ENCODE data around the gene SNX13.

SNX13 gene

DNA sequence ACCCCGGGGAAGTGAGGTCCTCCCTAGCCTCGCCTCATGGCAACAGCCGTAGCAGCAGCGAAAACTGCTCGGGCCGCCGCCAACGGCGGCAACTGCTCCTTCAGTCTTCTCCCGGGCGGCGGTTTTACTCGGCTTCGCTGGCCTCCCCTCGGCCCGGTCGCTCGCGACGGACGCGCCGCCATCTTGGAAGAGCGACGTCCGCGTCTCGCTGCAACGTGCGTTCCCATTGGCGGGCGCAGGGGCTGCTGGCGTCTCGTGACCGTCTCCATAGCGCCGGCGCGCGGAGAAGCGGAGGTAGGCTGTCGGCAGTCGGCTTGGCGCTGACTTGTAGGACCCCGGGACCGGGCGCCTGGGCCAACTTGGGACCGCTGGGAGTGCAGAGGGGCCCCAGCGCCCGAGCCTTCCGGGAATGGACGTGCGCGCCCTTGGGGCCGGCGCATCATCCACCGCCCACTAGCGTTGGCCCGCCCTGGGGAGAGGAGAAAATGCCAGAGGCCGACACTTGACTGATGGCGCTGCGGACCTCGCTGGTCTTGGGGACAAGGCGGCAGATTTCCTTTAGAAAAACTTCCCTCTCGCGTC is at the start of gene SNX13:
TSS of gene SNX13 (minus strand) at position 193 of the 582 bp plus-strand sequence. CDS start 199 bp downstream, outside the sequence.
- no peak for TF ChIP-seq CTCF (IDR thresholded peaks at IDR 0.05; ENCODE audit: insufficient read depth, low read depth, low read length, missing control alignments)
- peak within 1 kb of the TSS; percentile 91 for H3K4me3 ChIP-seq (ENCODE audit: low read depth, low read length)
- peak; percentile 95 for DNase-seq (ENCODE audit: low read depth)

- no peak for TF ChIP-seq CTCF (IDR thresholded peaks at IDR 0.05; ENCODE audit: insufficient read depth, low read depth, low read length, missing control alignments)
- H3K4me3 ChIP-seq (ENCODE audit: low read depth, low read length): no peak overlapping the region
- DNase-seq (ENCODE audit: low read depth): no peak
Measured at GRCh38 chr7:17989546-17989945, 49.3 kb upstream of the SNX13 start.

GRCh38 chr7:17988858-17989257 is 48.6 kb upstream of the SNX13 start:
- no peak for TF ChIP-seq CTCF (IDR thresholded peaks at IDR 0.05; ENCODE audit: insufficient read depth, low read depth, low read length, missing control alignments)
- DNase-seq (ENCODE audit: low read depth): no peak
- H3K4me3 ChIP-seq (ENCODE audit: low read depth, low read length): no peak overlapping the region

DNA sequence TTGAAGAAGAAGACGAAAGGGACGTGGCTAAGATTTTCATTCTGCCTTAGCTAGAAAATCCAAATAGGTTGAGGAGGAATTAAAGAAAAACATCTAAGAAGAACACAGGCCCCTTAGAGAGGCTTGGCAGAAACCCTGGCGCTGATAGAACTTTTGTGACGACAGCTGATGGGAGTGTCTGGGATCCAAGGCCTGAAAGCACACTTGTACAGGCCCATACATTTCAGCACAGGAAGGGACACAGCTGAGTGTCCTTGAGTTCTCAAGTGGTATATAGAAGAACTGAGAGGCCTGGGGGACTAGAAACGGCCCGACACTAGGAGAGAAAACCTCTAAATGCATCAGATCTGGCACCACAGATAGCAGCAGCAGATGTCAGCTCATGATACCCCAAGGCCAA is 47.8 kb upstream of the SNX13 start:
- no peak for DNase-seq (ENCODE audit: low read depth)
- H3K4me3 ChIP-seq (ENCODE audit: low read depth, low read length): no peak overlapping the region
- TF ChIP-seq CTCF (IDR thresholded peaks at IDR 0.05; ENCODE audit: insufficient read depth, low read depth, low read length, missing control alignments): no peak

DNA sequence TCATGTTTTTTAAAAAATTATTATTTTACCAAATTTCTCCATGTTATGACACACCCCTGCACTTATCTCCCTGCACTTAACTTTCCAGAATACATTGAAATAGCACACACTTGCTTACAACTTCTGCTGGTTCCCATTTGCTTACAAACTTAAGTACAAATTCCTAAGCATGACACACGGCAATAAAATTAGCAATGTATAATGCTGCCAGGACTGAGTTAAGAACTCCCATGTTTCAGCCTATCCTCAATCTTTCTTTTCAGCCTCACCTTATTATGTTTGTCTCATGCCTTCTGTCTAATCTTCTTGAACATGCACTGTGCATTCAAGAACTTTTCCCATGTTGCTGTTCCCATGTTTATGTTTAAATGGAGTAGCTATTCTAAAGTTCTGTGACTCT is 46.6 kb upstream of the SNX13 start:
- DNase-seq (ENCODE audit: low read depth): no peak
- H3K4me3 ChIP-seq (ENCODE audit: low read depth, low read length): no peak overlapping the region
- TF ChIP-seq CTCF (IDR thresholded peaks at IDR 0.05; ENCODE audit: insufficient read depth, low read depth, low read length, missing control alignments): no peak

DNA sequence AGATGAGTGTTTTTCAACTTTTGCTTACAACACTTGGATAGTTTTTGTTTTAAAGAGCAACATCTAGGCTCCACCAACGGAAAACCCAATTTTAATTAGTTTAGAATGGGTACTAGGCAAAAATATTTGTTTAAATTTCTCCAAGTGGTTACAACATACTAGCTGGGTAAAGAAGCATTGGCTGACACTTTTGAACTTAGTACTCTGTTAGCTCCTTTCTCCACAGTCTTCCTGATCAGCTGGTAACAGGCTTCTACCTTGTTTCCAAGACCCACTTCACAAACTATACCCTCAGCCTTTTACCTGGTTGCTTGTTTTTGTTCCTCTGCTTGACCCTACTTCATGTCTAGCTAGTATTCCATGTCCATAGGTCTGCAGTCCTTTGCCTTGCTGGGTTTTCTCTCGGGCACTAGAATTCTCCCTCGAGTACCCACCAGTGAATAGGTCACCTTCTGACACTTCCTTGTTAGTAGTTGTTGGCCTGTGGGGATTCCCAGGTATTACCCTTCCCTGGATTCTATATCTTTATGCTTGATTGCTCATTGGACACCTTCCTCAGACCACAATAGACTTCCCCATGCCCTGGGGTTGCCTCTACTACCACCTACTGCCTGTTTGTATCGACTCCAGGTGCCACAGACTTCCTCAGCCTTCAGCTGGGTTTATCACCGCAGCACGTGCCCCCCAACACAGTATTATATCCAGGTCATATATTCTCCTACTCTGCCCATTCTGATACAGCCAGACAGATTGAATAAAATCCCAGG is 45.4 kb upstream of the SNX13 start:
- H3K4me3 ChIP-seq (ENCODE audit: low read depth, low read length): no peak overlapping the region
- TF ChIP-seq CTCF (IDR thresholded peaks at IDR 0.05; ENCODE audit: insufficient read depth, low read depth, low read length, missing control alignments): no peak
- no peak for DNase-seq (ENCODE audit: low read depth)

Data from GM12865 (cell line).